K562 (cell line): ENCODE results near the gene PDE3A. TPM values are rescaled to one million over a fixed set of nuclear protein-coding genes. Genes with fewer than 3 reads are reported as not detected.

Experiments used
- ATAC-seq: fragments of 200-7000 bp; cut with Tn5 transposase; 3 replicates; pipeline ENCODE4 v1.9.1; 2020; ENCODE audit warnings: moderate library complexity
- BruUV-seq: library from RNA; stranded (reverse); fragments of 400-500 nt; replicated peaks from 2 replicates; lab custom pipeline; 2021; lab: Mats Ljungman, UMichigan
- CTCF ChIA-PET: fragments of 300-600 bp; formaldehyde crosslinking; extraction: SDS; loops from one replicate; lab custom pipeline; 2021; ENCODE audit warnings: low intra/inter-chr PET ratio; lab: Yijun Ruan, JAX
- POLR2A ChIA-PET: fragments of 300-600, 350-650 bp; sonication (Branson Sonifier 250); formaldehyde crosslinking; extraction: SDS; loops from one replicate; lab custom pipeline; 2021; ENCODE audit warnings: antibody characterized with exemption, inconsistent platforms; lab: Yijun Ruan, JAX
- DNase-seq, 4 experiments: peaks; one replicate each; pipeline versions ENCODE4 v3.0.0 to v3.0.0-alpha.2; 2011 to 2018; ENCODE audit warnings: low spot score in 3 of 4, mixed read lengths in 3 of 4; ENCODE audit errors: extremely low read depth in 1 of 4
- FAIRE-seq: peaks from 2 replicates; lab custom pipeline; 2011; peaks lifted over from hg19 to GRCh38; lab: Jason Lieb, UNC
- H2AFZ ChIP-seq: 2 replicates; pipeline ENCODE4 v1.6.0; 2011; ENCODE audit warnings: low read depth, low read length, control low read depth, inconsistent platforms
- H3K27ac ChIP-seq: fragments of 200-600 bp; 3 replicates; pipeline ENCODE4 v1.8.0; 2011; ENCODE audit warnings: low read depth, mild to moderate bottlenecking, control low read depth, inconsistent platforms, low read length, moderate library complexity, mixed read lengths; ENCODE audit errors: extremely low read depth
- H3K27me3 ChIP-seq, 2 experiments: fragments of 300-600 bp in 1 of 2; 2 replicates in 1 of 2; 3 replicates in 1 of 2; pipeline versions ENCODE4 v1.6.0 to v1.8.0; 2011; ENCODE audit warnings: inconsistent platforms in 2 of 2, low read length in 2 of 2, mild to moderate bottlenecking in 1 of 2, mixed read lengths in 1 of 2, moderate library complexity in 1 of 2; ENCODE audit not compliant: control insufficient read depth in 2 of 2, insufficient read depth in 2 of 2
- H3K36me3 ChIP-seq: fragments of 300-600 bp; 3 replicates; pipeline ENCODE4 v1.8.0; 2011; ENCODE audit warnings: mild to moderate bottlenecking, low read length, inconsistent platforms; ENCODE audit not compliant: control insufficient read depth, insufficient read depth
- H3K4me1 ChIP-seq, 2 experiments: fragments of 200-600 bp in 1 of 2; replicated peaks in 1 of 2; 2 replicates in 1 of 2; 3 replicates in 1 of 2; pipeline versions ENCODE4 v1.5.1 to v1.8.0; 2011; ENCODE audit warnings: inconsistent platforms in 2 of 2, low read length in 2 of 2, mild to moderate bottlenecking in 1 of 2, mixed read lengths in 1 of 2, moderate library complexity in 1 of 2; ENCODE audit not compliant: control insufficient read depth in 2 of 2, insufficient read depth in 2 of 2
- H3K4me2 ChIP-seq: 2 replicates; pipeline ENCODE4 v1.6.1; 2011; ENCODE audit warnings: low read length, control low read depth, inconsistent platforms, mixed read lengths; ENCODE audit not compliant: insufficient read depth
- H3K4me3 ChIP-seq: fragments of 200-600 bp; sonication (generic), shearing (Covaris generic); 2 replicates; pipeline ENCODE4 v1.5.1; 2016; ENCODE audit warnings: control low read depth, inconsistent platforms
- H3K79me2 ChIP-seq: fragments of 200-600 bp; 3 replicates; pipeline ENCODE4 v1.8.0; 2011; ENCODE audit warnings: low read length, inconsistent platforms; ENCODE audit not compliant: control insufficient read depth, insufficient read depth
- H3K9ac ChIP-seq, 2 experiments: 2 replicates each; pipeline versions ENCODE4 v1.6.0 to v1.6.1; 2011; ENCODE audit warnings: low read depth in 2 of 2, low read length in 2 of 2, control low read depth in 1 of 2, inconsistent platforms in 1 of 2, mild to moderate bottlenecking in 1 of 2, mixed read lengths in 1 of 2; ENCODE audit not compliant: insufficient read depth in 1 of 2
- H3K9me1 ChIP-seq: one replicate; pipeline ENCODE4 v1.6.0; 2011; ENCODE audit warnings: inconsistent platforms, mild to moderate bottlenecking, low read length, moderate library complexity; ENCODE audit not compliant: control insufficient read depth, insufficient read depth
- H3K9me3 ChIP-seq: replicated peaks from 2 replicates; pipeline ENCODE4 v1.5.1; 2011; ENCODE audit warnings: low read depth, low read length, inconsistent platforms; ENCODE audit not compliant: control insufficient read depth, insufficient read depth
- H4K20me1 ChIP-seq: replicated peaks from 2 replicates; pipeline ENCODE4 v1.6.1; 2011; ENCODE audit warnings: low read length, inconsistent platforms, mixed read lengths; ENCODE audit not compliant: control insufficient read depth, insufficient read depth
- ATF3 ChIP-seq, 2 experiments: fragments of 450-650 bp in 1 of 2; sonication (generic) in 1 of 2; formaldehyde crosslinking in 1 of 2; IDR thresholded peaks in 1 of 2; conservative IDR thresholded peaks in 1 of 2; 2 replicates each; pipeline versions ENCODE4 v1.6.1 to v1.8.1; 2016 to 2023; ENCODE audit warnings: mild to moderate bottlenecking in 2 of 2, moderate library complexity in 2 of 2, inconsistent platforms in 1 of 2, missing genetic modification reagents in 1 of 2
- CLOCK ChIP-seq: fragments of 250-450 bp; sonication (Bioruptor Pico); IDR thresholded peaks from 2 replicates; pipeline ENCODE4 v1.4.0; 2020; ENCODE audit warnings: mild to moderate bottlenecking, moderate library complexity, borderline replicate concordance
- MTF1 ChIP-seq: fragments of 250-450 bp; sonication (Bioruptor Pico); IDR thresholded peaks from 2 replicates; pipeline ENCODE4 v1.9.0; 2021; ENCODE audit warnings: moderate library complexity, mild to moderate bottlenecking, inconsistent platforms, borderline replicate concordance
- NCOA6 ChIP-seq: fragments of 450-650 bp; IDR thresholded peaks from 2 replicates; pipeline ENCODE4 v1.6.1; 2017; ENCODE audit warnings: mild to moderate bottlenecking
- SIN3A ChIP-seq, 2 experiments: fragments of 150-350 bp in 1 of 2; IDR thresholded peaks; 2 replicates each; pipeline ENCODE4 v1.6.1; 2011 to 2016; ENCODE audit warnings: borderline replicate concordance in 2 of 2, low read depth in 2 of 2, low read length in 2 of 2, mild to moderate bottlenecking in 2 of 2, moderate library complexity in 2 of 2; ENCODE audit not compliant: control insufficient read depth in 1 of 2
- SNIP1 ChIP-seq: fragments of 450-650 bp; IDR thresholded peaks from 2 replicates; pipeline ENCODE4 v1.7.1; 2017; ENCODE audit warnings: low read depth, mild to moderate bottlenecking
- SRSF1 ChIP-seq: fragments of 200-400 bp; formaldehyde crosslinking; IDR thresholded peaks from 2 replicates; pipeline ENCODE4 v1.6.1; 2017; ENCODE audit warnings: mild to moderate bottlenecking, low read depth, low read length, moderate library complexity
- THRAP3 ChIP-seq: fragments of 450-650 bp; IDR thresholded peaks from 2 replicates; pipeline ENCODE4 v1.6.1; 2016; ENCODE audit warnings: mild to moderate bottlenecking, inconsistent platforms, borderline replicate concordance
- ZNF197 ChIP-seq: fragments of 200-800 bp; sonication (Bioruptor generic); IDR thresholded peaks from 2 replicates; pipeline ENCODE4 v1.6.1; 2016; ENCODE audit warnings: low read depth, missing genetic modification characterization, missing compliant biosample characterization
- WGBS: fragments of 100-300 bp; shearing (Covaris generic); methylation state at CpG from one replicate; pipeline ENCODE4 v1.1.6; 2016; ENCODE audit warnings: low coverage, mixed read lengths; ENCODE audit not compliant: insufficient coverage; ENCODE audit errors: missing lambda C conversion rate; 5-methylcytosine and 5-hydroxymethylcytosine counted together
- in situ Hi-C: fragments of 300-500 bp; cut with MboI; formaldehyde crosslinking; loops from 4 replicates; pipeline ENCODE4 v1.15.0; 2018; ENCODE audit warnings: inconsistent platforms, mixed read lengths
- intact Hi-C: fragments of 100-400 bp; cut with micrococcal nuclease; formaldehyde crosslinking; loops from 2 replicates; pipeline ENCODE4 v1.14.2; 2022
- polyA plus RNA-seq, 8 experiments: library from polyadenylated mRNA; depleted of rRNA in 4 of 8; stranded (reverse) in 5 of 8; unstranded in 3 of 8; fragments of >200 nt; fragmentation: Nextera tagmentation in 2 of 8; fragmentation: Illumina TruSeq in 1 of 8; extraction: Ambion mirVana in 2 of 8; extraction: Trizol in 1 of 8; gene quantifications; 2 replicates each; pipeline versions ENCODE4 v1.2.1 to v1.2.3, GENCODE V29; 2011 to 2014; ENCODE audit warnings: inconsistent platforms in 1 of 8, missing spikeins in 1 of 8
- total RNA-seq, 7 experiments: library from RNA; depleted of rRNA in 6 of 7; stranded (reverse); fragments of >200 nt in 6 of 7; fragmentation: Illumina TruSeq in 2 of 7; extraction: Trizol in 2 of 7; gene quantifications; 2 replicates each; pipeline versions ENCODE4 v1.2.1 to v1.2.3, GENCODE V29; 2011 to 2021; ENCODE audit warnings: low replicate concordance in 1 of 7
- TF ChIP-seq, protein P1 (sequence below): sonication (generic); formaldehyde crosslinking; IDR thresholded peaks from 2 replicates; pipeline ENCODE4 v1.8.1; 2022; ENCODE audit warnings: missing genetic modification reagents

Gene PDE3A
- total and polyA plus RNA-seq, 9 of the 15 experiments (the other 6 are each of a cell fraction or from before 2014, with no cell fraction given): 0.02 TPM; not detected in 8

DNA sequence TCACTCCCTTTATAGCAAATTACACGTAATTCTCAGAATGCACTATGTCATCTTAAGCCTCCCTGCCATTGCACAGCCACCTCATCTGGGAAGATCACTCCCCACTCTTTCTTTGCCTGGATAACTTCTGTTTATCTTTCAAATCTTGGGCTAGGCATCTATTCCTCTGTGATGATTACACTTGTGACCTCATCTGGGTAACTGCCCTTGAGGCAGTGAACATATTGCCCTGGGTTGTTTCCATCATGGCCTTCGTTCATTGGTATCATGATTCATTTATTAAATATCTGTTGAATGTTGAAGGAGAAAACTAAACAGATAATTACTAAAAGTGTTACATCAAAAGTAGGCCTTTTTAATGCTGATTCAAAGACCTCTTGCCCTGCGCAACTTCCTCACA is 26.2 kb upstream of the PDE3A start:
- TF ChIP-seq NCOA6 (no peak), THRAP3 (no peak)
- Histone ChIP-seq H3K4me1 (no peaks in the 10 kb centered on the region), H3K27ac (no peak overlapping the region), H3K9me3 (no peaks in the 10 kb centered on the region), H3K27me3 (no peaks in the 10 kb centered on the region), H3K4me3 (no peak overlapping the region), H3K79me2 (no peaks in the 10 kb centered on the region), H4K20me1 (no peaks in the 10 kb centered on the region), H3K9ac (no peak overlapping the region), H2AFZ (no peak overlapping the region), H3K36me3 (no peaks in the 10 kb centered on the region), H3K9me1 (no peaks in the 10 kb centered on the region), H3K4me2 (no peak overlapping the region)
- FAIRE-seq (no peak), ATAC-seq (no peak), DNase-seq (no peak)
- no TSS peak for BruUV-seq
- WGBS: 0% methylated on average over 1 of the region's 3 CpGs
- CTCF ChIA-PET: no interaction called here
- POLR2A ChIA-PET: no interaction called here
- in situ Hi-C loops (no loop called here), intact Hi-C loops (no loop called here)

DNA sequence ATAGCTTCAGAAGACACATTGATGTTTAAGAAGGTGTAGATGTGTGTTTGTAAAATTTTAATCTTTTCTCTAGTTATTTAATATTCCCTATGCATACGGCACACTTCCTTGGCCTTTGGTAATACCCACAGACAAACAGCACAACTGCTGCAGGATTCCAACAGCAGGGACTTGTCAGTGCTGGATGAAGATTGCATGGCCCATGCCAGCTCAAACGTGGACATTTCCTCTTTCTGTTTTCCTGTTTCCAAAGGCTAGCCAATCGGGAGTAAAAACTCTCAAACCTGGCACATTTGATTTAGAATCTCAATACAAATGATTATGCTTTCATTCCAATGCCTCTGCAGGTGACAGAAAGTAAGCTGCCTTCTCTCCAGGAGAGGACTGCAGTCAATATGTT is 22.5 kb upstream of the PDE3A start:
- H3K4me1 ChIP-seq: no peaks in the 10 kb centered on the region
- H4K20me1 ChIP-seq: no peaks in the 10 kb centered on the region
- no peak overlapping the region for H3K4me3 ChIP-seq
- CTCF ChIA-PET: no interaction called here
- H3K9me3 ChIP-seq: no peaks in the 10 kb centered on the region
- no peaks in the 10 kb centered on the region for H3K27me3 ChIP-seq
- H3K36me3 ChIP-seq: no peaks in the 10 kb centered on the region
- H3K9ac ChIP-seq: no peak overlapping the region
- FAIRE-seq (no peak), DNase-seq (no peak), ATAC-seq (no peak)
- intact Hi-C loops (no loop called here), in situ Hi-C loops (no loop called here)
- no TSS peak for BruUV-seq
- 8% methylated on average over 2 of the region's 3 CpGs for WGBS
- H3K9me1 ChIP-seq: no peaks in the 10 kb centered on the region
- H3K79me2 ChIP-seq: no peaks in the 10 kb centered on the region
- no peak overlapping the region for H3K27ac ChIP-seq
- H2AFZ ChIP-seq: no peak overlapping the region
- no peak overlapping the region for H3K4me2 ChIP-seq
- POLR2A ChIA-PET: no interaction called here
- TF ChIP-seq SIN3A (IDR thresholded peaks at IDR 0.05; ENCODE audit: borderline replicate concordance in 2 of 2, control insufficient read depth in 1 of 2, low read depth in 2 of 2, low read length in 2 of 2) (no peak), SNIP1 (no peak), ATF3 (IDR thresholded peaks at IDR 0.05) (no peak), ATF3 (CRISPR knock-in tag; conservative IDR thresholded peaks at IDR 0.05) (no peak), SRSF1 (no peak), CLOCK (CRISPR knock-in tag) (no peak), MTF1 (CRISPR knock-in tag) (no peak), ZNF197 (CRISPR knock-in tag) (no peak)
- TF ChIP-seq, protein P1, sequence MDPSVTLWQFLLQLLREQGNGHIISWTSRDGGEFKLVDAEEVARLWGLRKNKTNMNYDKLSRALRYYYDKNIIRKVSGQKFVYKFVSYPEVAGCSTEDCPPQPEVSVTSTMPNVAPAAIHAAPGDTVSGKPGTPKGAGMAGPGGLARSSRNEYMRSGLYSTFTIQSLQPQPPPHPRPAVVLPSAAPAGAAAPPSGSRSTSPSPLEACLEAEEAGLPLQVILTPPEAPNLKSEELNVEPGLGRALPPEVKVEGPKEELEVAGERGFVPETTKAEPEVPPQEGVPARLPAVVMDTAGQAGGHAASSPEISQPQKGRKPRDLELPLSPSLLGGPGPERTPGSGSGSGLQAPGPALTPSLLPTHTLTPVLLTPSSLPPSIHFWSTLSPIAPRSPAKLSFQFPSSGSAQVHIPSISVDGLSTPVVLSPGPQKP: no peak
